Astrocyte of the cerebellum (primary cell): ENCODE measurements around the gene ALDH3B1.

Experiments used
- DNase-seq: peaks from one replicate; pipeline ENCODE4 v3.0.0-alpha.2; 2011; ENCODE audit warnings: low read depth
- H3K4me3 ChIP-seq: 2 replicates; pipeline ENCODE4 v1.5.1; 2011; ENCODE audit warnings: mild to moderate bottlenecking, low read depth, low read length, moderate library complexity
- in situ Hi-C: cut with HindIII; loops from 2 replicates; pipeline ENCODE4 v1.10.0; 2017; ENCODE audit warnings: low sequenced_read_pairs
- TF ChIP-seq, protein P1 (sequence below): IDR thresholded peaks from 2 replicates; pipeline ENCODE4 v1.5.1; 2012; ENCODE audit warnings: low read length, low read depth, moderate library complexity, mild to moderate bottlenecking; ENCODE audit errors: missing control alignments

ALDH3B1 gene

DNA sequence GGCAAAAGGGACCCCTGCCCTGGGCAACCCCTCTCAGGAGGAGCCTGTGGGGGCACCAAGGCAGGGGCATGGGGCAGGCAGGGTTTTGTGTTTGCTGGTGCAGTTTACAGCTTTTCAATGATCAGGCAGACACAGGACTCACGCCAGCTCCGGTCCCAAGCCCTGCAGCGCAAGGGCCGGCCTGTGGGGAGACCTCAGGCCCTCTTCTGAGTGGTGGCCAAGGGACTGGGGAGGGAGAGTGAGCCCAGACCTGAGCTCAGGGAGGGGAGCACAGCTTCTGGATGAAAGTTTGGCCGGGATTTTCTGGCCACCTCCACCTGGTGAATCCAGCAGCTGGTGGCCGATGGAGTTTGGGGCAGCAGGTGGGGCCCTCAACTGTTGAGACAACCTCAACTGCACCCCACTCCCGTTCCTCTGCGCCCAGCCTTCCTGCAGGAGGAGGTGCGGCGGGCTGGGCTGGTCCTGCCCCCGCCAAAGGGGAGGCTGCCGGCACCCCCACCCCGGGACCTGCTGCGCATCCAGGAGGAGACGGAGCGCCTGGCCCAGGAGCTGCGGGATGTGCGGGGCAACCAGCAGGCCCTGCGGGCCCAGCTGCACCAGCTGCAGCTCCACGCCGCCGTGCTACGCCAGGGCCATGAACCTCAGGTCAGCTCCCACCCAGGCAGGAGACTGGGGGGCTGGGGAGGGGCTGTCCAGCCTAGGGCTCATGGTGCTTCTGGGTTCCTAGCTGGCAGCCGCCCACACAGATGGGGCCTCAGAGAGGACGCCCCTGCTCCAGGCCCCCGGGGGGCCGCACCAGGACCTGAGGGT is 32.3 kb downstream of the ALDH3B1 start:
- TF ChIP-seq, protein P1, sequence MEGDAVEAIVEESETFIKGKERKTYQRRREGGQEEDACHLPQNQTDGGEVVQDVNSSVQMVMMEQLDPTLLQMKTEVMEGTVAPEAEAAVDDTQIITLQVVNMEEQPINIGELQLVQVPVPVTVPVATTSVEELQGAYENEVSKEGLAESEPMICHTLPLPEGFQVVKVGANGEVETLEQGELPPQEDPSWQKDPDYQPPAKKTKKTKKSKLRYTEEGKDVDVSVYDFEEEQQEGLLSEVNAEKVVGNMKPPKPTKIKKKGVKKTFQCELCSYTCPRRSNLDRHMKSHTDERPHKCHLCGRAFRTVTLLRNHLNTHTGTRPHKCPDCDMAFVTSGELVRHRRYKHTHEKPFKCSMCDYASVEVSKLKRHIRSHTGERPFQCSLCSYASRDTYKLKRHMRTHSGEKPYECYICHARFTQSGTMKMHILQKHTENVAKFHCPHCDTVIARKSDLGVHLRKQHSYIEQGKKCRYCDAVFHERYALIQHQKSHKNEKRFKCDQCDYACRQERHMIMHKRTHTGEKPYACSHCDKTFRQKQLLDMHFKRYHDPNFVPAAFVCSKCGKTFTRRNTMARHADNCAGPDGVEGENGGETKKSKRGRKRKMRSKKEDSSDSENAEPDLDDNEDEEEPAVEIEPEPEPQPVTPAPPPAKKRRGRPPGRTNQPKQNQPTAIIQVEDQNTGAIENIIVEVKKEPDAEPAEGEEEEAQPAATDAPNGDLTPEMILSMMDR = no peak
- no peak for DNase-seq
- no peak overlapping the region for H3K4me3 ChIP-seq
- in situ Hi-C loops = no loop called here

DNA sequence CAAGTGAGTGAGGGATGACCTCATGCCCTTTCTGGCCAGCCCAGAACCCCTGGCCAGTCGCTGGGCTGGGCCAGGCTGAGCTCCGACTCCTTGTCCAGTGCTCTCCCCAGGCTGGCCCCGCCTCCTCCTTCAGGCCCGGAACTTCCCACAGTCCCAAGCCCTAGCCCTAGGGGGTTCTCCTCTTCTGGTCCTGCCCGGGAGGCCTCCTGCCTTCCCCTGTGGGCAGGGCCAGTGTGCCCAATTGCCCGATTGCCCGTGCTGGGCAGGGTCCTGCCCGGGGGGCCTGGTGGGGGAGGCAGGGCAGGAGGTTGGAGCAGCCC is 32.9 kb downstream of the ALDH3B1 start:
- H3K4me3 ChIP-seq = no peak overlapping the region
- TF ChIP-seq, protein P1 = no peak
- no peak for DNase-seq
- in situ Hi-C loops = no loop called here

DNA sequence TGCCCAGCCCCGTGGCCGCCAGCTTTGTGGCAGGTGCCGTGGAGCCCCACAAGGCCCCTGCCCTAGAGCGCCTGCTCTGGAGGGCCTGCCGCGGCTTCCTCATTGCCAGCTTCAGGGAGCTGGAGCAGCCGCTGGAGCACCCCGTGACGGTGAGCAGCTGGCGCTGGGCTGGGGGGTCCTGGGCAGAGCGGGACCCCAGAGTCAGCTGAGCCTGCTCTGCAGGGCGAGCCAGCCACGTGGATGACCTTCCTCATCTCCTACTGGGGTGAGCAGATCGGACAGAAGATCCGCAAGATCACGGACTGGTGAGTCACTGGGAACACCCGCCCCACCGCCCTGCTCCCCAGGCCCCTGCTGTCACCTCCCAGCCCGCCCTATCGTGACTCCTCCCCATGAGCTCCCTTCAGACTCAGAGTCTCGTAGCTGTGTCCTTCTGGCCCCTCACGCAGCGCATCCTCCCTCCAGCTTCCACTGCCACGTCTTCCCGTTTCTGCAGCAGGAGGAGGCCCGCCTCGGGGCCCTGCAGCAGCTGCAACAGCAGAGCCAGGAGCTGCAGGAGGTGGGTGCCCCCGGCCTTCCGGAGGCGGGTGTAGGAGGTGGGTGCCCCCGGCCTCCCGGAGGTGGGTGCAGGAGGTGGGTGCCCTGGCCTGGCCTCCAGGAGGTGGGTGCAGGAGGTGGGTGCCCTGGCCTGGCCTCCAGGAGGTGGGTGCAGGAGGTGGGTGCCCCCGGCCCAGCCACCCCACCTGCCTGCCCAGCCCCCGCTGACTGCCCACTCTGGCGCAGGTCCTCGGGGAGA is 33.4 kb downstream of the ALDH3B1 start:
- DNase-seq = no peak
- H3K4me3 ChIP-seq = no peak overlapping the region
- TF ChIP-seq, protein P1 = no peak
- in situ Hi-C loops = no loop called here

DNA sequence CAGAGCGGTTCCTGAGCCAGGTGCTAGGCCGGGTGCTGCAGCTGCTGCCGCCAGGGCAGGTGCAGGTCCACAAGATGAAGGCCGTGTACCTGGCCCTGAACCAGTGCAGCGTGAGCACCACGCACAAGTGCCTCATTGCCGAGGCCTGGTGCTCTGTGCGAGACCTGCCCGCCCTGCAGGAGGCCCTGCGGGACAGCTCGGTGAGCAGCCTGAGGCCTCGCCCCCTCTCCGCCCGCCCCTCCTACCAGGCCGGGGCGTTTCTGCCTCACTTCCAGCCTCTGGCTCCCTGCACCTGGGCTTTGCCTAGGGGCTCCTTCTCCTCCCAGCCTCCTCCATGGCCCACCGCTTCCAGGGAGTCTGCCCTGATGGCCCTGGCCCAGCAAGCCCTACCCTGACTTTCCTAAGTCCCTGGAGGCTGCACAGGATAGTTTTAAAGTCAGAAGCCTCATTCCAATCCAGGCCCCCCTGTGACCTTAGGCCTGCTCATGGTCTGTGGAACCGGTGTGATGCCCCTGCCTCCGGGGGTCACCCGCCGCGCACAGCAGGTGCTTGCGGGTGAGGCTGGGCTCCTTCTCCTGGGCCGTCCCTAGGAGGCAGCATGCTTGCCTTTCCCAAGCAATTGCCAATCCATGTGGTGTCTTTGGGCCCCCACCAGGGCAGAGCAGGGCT is 34.2 kb downstream of the ALDH3B1 start:
- TF ChIP-seq, protein P1 = peak; percentile 3
- in situ Hi-C loops = no loop called here
- no peak for DNase-seq

DNA sequence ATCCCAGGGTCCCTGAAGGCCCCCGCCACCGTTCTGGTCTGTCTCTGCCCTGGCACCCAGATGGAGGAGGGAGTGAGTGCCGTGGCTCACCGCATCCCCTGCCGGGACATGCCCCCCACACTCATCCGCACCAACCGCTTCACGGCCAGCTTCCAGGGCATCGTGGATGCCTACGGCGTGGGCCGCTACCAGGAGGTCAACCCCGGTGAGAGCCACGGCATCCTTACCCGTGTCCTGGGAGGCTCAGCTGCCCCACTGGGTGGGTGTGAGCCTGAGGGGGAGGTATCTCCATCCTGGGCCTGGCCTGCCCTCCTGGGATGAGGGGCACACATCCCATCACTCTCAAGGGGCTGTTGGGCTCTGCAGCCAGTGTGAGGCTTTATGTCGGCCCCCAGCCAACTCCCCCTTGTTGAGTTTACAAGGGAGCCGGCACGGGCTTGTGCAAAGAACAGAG is 34.8 kb downstream of the ALDH3B1 start:
- H3K4me3 ChIP-seq = no peak overlapping the region
- in situ Hi-C loops = no loop called here
- TF ChIP-seq, protein P1 = no peak
- DNase-seq = no peak

More for the DNA sequence above, 34.2 kb downstream of the ALDH3B1 start:
- H3K4me3 ChIP-seq = no peak overlapping the region
